Nephron (organoid): ENCODE data around the gene CACNA2D2.
A peak's percentile ranks its signal among the peaks of the same experiment; 100 is the strongest.

Experiments used
- H3K27ac Mint-ChIP-seq, 3 experiments: 2 replicates each; pipeline ENCODE4 v1.8.0; 2020; ENCODE audit warnings: mixed read lengths in 3 of 3, mild to moderate bottlenecking in 2 of 3, moderate library complexity in 1 of 3
- H3K27me3 Mint-ChIP-seq: 2 replicates; pipeline ENCODE4 v1.8.0; 2021; ENCODE audit warnings: low read depth, mild to moderate bottlenecking, moderate library complexity, mixed read lengths
- H3K36me3 Mint-ChIP-seq: 2 replicates; pipeline ENCODE4 v1.8.0; 2020; ENCODE audit warnings: low read depth, mixed read lengths
- H3K4me1 Mint-ChIP-seq: 2 replicates; pipeline ENCODE4 v1.8.0; 2020; ENCODE audit warnings: mixed read lengths
- H3K4me3 Mint-ChIP-seq, 3 experiments: 2 replicates each; pipeline ENCODE4 v1.8.0; 2020; ENCODE audit warnings: mild to moderate bottlenecking in 3 of 3, mixed read lengths in 3 of 3, moderate library complexity in 2 of 3
- H3K9me3 Mint-ChIP-seq: 2 replicates; pipeline ENCODE4 v1.8.0; 2020; ENCODE audit warnings: mixed read lengths
- TF ChIP-seq, protein P1 (sequence below), 3 experiments: fragments of 200-600 bp; sonication (generic); IDR thresholded peaks; one replicate each; pipeline ENCODE4 v1.5.0; 2021; ENCODE audit warnings: antibody characterized with exemption in 3 of 3; ENCODE audit not compliant: unreplicated experiment in 3 of 3

CACNA2D2 gene

GRCh38 chr3:50339485-50340146, 163.8 kb downstream of the CACNA2D2 start:
- TF ChIP-seq, protein P1, sequence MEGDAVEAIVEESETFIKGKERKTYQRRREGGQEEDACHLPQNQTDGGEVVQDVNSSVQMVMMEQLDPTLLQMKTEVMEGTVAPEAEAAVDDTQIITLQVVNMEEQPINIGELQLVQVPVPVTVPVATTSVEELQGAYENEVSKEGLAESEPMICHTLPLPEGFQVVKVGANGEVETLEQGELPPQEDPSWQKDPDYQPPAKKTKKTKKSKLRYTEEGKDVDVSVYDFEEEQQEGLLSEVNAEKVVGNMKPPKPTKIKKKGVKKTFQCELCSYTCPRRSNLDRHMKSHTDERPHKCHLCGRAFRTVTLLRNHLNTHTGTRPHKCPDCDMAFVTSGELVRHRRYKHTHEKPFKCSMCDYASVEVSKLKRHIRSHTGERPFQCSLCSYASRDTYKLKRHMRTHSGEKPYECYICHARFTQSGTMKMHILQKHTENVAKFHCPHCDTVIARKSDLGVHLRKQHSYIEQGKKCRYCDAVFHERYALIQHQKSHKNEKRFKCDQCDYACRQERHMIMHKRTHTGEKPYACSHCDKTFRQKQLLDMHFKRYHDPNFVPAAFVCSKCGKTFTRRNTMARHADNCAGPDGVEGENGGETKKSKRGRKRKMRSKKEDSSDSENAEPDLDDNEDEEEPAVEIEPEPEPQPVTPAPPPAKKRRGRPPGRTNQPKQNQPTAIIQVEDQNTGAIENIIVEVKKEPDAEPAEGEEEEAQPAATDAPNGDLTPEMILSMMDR (IDR thresholded peaks at IDR 0.05; ENCODE audit: unreplicated experiment in 3 of 3): no peak
- H3K4me3 Mint-ChIP-seq: peak overlapping the region; percentile 81 to 94 (median 89)
- H3K27ac Mint-ChIP-seq: peak overlapping the region; percentile 34 to 96 (median 86)
- H3K27me3 Mint-ChIP-seq: peaks cover 52% of the 10 kb centered on the region
- H3K36me3 Mint-ChIP-seq: no peaks in the 10 kb centered on the region
- peaks cover 34% of the 10 kb centered on the region for H3K4me1 Mint-ChIP-seq
- no peaks in the 10 kb centered on the region for H3K9me3 Mint-ChIP-seq

DNA sequence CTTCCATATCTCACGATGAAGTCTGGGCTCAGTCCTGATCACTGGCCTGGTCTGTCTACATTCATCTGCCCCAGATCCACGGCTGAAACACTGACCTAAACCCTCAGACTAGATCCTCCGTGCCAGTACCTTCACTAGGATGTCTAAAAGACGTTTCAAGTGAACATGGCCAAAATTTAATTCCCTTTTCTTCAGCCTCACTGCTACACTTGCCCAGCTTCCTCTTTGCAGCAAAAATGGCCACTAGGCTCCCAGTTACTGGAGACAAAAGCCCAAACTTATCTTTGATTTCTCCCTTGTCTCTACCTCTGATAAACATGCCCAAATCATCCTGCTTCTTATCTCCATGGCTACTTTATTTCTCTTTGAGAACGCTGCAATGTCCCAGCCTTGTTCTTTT, 164.5 kb downstream of the CACNA2D2 start:
- H3K4me3 Mint-ChIP-seq: peak overlapping the region; percentile 89 to 95 (median 94)
- peak overlapping the region; percentile 86 to 97 (median 96) for H3K27ac Mint-ChIP-seq
- TF ChIP-seq, protein P1 (IDR thresholded peaks at IDR 0.05; ENCODE audit: unreplicated experiment in 3 of 3): no peak
- no peaks in the 10 kb centered on the region for H3K9me3 Mint-ChIP-seq
- H3K27me3 Mint-ChIP-seq: peaks cover 47% of the 10 kb centered on the region
- peaks cover 41% of the 10 kb centered on the region for H3K4me1 Mint-ChIP-seq
- no peaks in the 10 kb centered on the region for H3K36me3 Mint-ChIP-seq

GRCh38 chr3:50337175-50337861, 166.1 kb downstream of the CACNA2D2 start:
- H3K27me3 Mint-ChIP-seq: peaks cover 35% of the 10 kb centered on the region
- peak overlapping the region; percentile 89 to 95 (median 94) for H3K4me3 Mint-ChIP-seq
- TF ChIP-seq, protein P1 (IDR thresholded peaks at IDR 0.05; ENCODE audit: unreplicated experiment in 3 of 3): no peak
- peaks cover 44% of the 10 kb centered on the region for H3K4me1 Mint-ChIP-seq
- peak overlapping the region; percentile 86 to 97 (median 96) for H3K27ac Mint-ChIP-seq
- H3K9me3 Mint-ChIP-seq: no peaks in the 10 kb centered on the region
- no peaks in the 10 kb centered on the region for H3K36me3 Mint-ChIP-seq

DNA sequence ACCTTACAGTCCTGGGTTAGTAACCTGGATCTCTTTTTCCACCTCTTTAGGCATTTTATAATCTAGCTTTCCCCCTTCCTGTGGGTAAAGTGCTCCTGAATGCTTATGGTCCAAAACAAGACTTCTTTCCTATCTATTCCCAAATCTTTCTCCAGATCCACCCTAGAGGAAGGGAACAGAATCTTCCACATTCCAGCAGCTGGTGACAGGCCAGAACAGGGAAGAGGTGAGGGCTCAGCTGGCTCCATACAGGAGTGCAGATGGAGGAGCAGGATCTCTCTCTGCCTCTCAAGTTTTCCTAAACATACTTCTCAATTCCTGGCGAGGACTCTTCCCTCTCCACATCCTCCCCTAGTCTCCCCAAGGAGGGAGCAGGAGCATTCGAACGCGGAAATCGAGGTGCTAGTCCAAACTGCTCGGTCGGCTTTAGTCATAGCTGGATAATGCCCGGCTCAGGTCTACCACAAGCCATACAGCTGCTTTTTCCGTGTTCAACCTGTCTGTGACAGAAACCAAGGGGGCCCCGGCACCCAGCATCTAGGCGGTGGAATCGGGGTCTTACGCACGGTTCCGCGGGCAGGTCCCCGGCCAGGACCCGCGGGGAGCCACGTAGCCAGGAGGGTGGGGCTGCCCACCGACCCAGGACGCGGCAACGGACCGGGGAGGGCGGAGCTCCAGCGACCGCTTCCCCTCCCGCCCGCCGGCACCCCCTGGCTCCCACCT, 166.8 kb downstream of the CACNA2D2 start:
- H3K4me1 Mint-ChIP-seq: peaks cover 44% of the 10 kb centered on the region
- H3K9me3 Mint-ChIP-seq: no peaks in the 10 kb centered on the region
- TF ChIP-seq, protein P1 (IDR thresholded peaks at IDR 0.05; ENCODE audit: unreplicated experiment in 3 of 3): no peak
- H3K4me3 Mint-ChIP-seq: peak overlapping the region; percentile 89 to 95 (median 94)
- H3K27ac Mint-ChIP-seq: peak overlapping the region; percentile 86 to 96 (median 90)
- H3K27me3 Mint-ChIP-seq: peaks cover 28% of the 10 kb centered on the region
- no peaks in the 10 kb centered on the region for H3K36me3 Mint-ChIP-seq

DNA sequence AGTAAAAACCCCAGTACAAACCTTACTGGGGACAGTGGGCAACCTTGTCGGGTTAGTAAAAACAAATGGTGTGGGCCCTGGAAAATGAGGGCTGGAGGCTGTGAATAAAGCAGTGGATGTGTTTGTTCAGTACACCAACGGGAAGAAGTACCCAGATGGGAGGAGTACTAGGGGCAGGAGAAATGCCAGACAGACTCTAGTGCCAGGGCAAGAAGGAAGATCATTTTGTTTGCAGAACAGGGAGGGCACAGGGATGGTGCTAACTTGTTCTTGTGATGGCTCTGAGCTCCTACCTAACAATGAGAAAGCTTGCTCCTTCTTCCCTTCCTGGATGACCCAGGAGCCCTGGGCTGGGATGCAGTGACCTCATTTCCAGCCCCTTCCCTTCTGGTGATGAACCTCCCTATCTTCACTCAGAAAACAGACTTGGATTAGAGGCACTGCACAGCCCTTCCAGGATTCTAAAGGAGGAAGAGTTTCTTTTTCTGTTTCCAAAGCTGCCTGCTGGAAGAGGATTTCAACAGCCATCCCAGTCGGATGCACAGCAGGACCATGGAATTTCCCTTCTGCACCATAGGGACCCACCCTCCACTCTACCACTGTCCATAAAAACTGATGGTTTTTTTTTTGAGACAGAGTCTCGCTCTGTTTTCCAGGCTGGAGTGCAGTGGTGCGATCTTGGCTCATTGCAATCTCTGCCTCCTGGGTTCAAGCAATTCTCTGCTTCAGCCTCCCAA, 168.9 kb downstream of the CACNA2D2 start:
- TF ChIP-seq, protein P1 (IDR thresholded peaks at IDR 0.05; ENCODE audit: unreplicated experiment in 3 of 3): no peak
- no peaks in the 10 kb centered on the region for H3K9me3 Mint-ChIP-seq
- H3K27me3 Mint-ChIP-seq: peaks cover 8% of the 10 kb centered on the region
- H3K4me3 Mint-ChIP-seq: peak overlapping the region; percentile 67 to 80 (median 74)
- H3K27ac Mint-ChIP-seq: peak overlapping the region in 1 of 3 experiments; percentile 39
- H3K4me1 Mint-ChIP-seq: peaks cover 38% of the 10 kb centered on the region
- H3K36me3 Mint-ChIP-seq: peaks cover 10% of the 10 kb centered on the region
